Mesenchymal stem cell (in vitro differentiated cells and primary cell): ENCODE measurements around the gene ADARB2.

Experiments used
- DNase-seq: peaks from one replicate; pipeline ENCODE4 v3.0.0-alpha.2; 2013
- H2AFZ ChIP-seq: one replicate; pipeline ENCODE4 v1.6.1; 2013; ENCODE audit warnings: low read depth, mild to moderate bottlenecking, control low read depth, inconsistent platforms, low read length, moderate library complexity
- H2AK5ac ChIP-seq: 2 replicates; pipeline ENCODE4 v1.6.1; 2013; ENCODE audit warnings: low read length, moderate library complexity, mild to moderate bottlenecking, inconsistent platforms; ENCODE audit not compliant: severe bottlenecking
- H2BK120ac ChIP-seq: one replicate; pipeline ENCODE4 v1.6.1; 2013; ENCODE audit warnings: low read depth, mild to moderate bottlenecking, inconsistent platforms, low read length, moderate library complexity
- H2BK12ac ChIP-seq, 2 experiments: one replicate each; pipeline ENCODE4 v1.6.1; 2013; ENCODE audit warnings: inconsistent platforms in 2 of 2, low read length in 2 of 2, mild to moderate bottlenecking in 2 of 2, moderate library complexity in 2 of 2, control low read depth in 1 of 2
- H2BK15ac ChIP-seq: one replicate; pipeline ENCODE4 v1.6.1; 2013; ENCODE audit warnings: mild to moderate bottlenecking, low read depth, inconsistent platforms; ENCODE audit not compliant: poor library complexity, severe bottlenecking
- H2BK5ac ChIP-seq: 2 replicates; pipeline ENCODE4 v1.6.1; 2013; ENCODE audit warnings: low read depth, mild to moderate bottlenecking, low read length, control low read depth, inconsistent platforms; ENCODE audit not compliant: poor library complexity, severe bottlenecking
- H3K14ac ChIP-seq, 2 experiments: one replicate each; pipeline ENCODE4 v1.6.1; 2013; ENCODE audit warnings: inconsistent platforms in 2 of 2, low read length in 2 of 2, control low read depth in 1 of 2, mild to moderate bottlenecking in 1 of 2, moderate library complexity in 1 of 2
- H3K18ac ChIP-seq, 2 experiments: one replicate each; pipeline ENCODE4 v1.6.1; 2013; ENCODE audit warnings: inconsistent platforms in 2 of 2, low read length in 2 of 2, control low read depth in 1 of 2, low read depth in 1 of 2, mild to moderate bottlenecking in 1 of 2
- H3K23ac ChIP-seq, 2 experiments: one replicate each; pipeline ENCODE4 v1.6.1; 2013; ENCODE audit warnings: inconsistent platforms in 2 of 2, low read length in 2 of 2, mild to moderate bottlenecking in 2 of 2, moderate library complexity in 2 of 2, control low read depth in 1 of 2
- H3K27ac ChIP-seq: 2 replicates; pipeline ENCODE4 v1.5.1; 2013; ENCODE audit warnings: mild to moderate bottlenecking, moderate library complexity, low read length, control low read depth, inconsistent platforms; ENCODE audit not compliant: poor library complexity, severe bottlenecking
- H3K27me3 ChIP-seq, 2 experiments: 2 replicates each; pipeline versions ENCODE4 v1.6.1 to v1.7.0; 2013; ENCODE audit warnings: low read length in 2 of 2, mild to moderate bottlenecking in 2 of 2, moderate library complexity in 2 of 2, control low read depth in 1 of 2, inconsistent platforms in 1 of 2; ENCODE audit not compliant: control insufficient read depth in 1 of 2, insufficient read depth in 1 of 2
- H3K36me3 ChIP-seq, 2 experiments: 2 replicates each; pipeline versions ENCODE4 v1.6.1 to v1.7.0; 2013; ENCODE audit warnings: low read length in 2 of 2, control low read depth in 1 of 2, inconsistent platforms in 1 of 2, low read depth in 1 of 2, mild to moderate bottlenecking in 1 of 2; ENCODE audit not compliant: insufficient read depth in 2 of 2, control insufficient read depth in 1 of 2
- H3K4ac ChIP-seq, 2 experiments: one replicate each; pipeline ENCODE4 v1.6.1; 2013; ENCODE audit warnings: inconsistent platforms in 2 of 2, low read length in 2 of 2, mild to moderate bottlenecking in 2 of 2, moderate library complexity in 2 of 2, control low read depth in 1 of 2, low read depth in 1 of 2
- H3K4me1 ChIP-seq: 2 replicates; pipeline ENCODE4 v1.6.1; 2013; ENCODE audit warnings: low read depth, low read length, control low read depth; ENCODE audit not compliant: control insufficient read depth, insufficient read depth
- H3K4me2 ChIP-seq: 2 replicates; pipeline ENCODE4 v1.6.1; 2013; ENCODE audit warnings: low read length, mild to moderate bottlenecking, inconsistent platforms; ENCODE audit not compliant: poor library complexity, severe bottlenecking
- H3K4me3 ChIP-seq, 2 experiments: 2 replicates each; pipeline versions ENCODE4 v1.5.1 to v1.7.0; 2013; ENCODE audit warnings: low read length in 2 of 2, mild to moderate bottlenecking in 2 of 2, control low read depth in 1 of 2, low read depth in 1 of 2; ENCODE audit not compliant: insufficient read depth in 1 of 2
- H3K79me1 ChIP-seq: replicated peaks from 2 replicates; pipeline ENCODE4 v1.6.1; 2013; ENCODE audit warnings: mild to moderate bottlenecking, control low read depth, low read length, inconsistent platforms; ENCODE audit not compliant: poor library complexity, severe bottlenecking
- H3K9ac ChIP-seq: 2 replicates; pipeline ENCODE4 v1.7.0; 2013; ENCODE audit warnings: mild to moderate bottlenecking, low read length, moderate library complexity
- H3K9me3 ChIP-seq: 2 replicates; pipeline ENCODE4 v1.7.0; 2013; ENCODE audit warnings: mild to moderate bottlenecking, low read length; ENCODE audit not compliant: control insufficient read depth
- H4K8ac ChIP-seq: one replicate; pipeline ENCODE4 v1.6.1; 2013; ENCODE audit warnings: inconsistent platforms, mild to moderate bottlenecking, low read length, moderate library complexity
- H4K91ac ChIP-seq: one replicate; pipeline ENCODE4 v1.6.1; 2013; ENCODE audit warnings: mild to moderate bottlenecking, low read length, inconsistent platforms
- WGBS: methylation state at CpG from one replicate; pipeline ENCODE4 v1.1.7; 2013; ENCODE audit warnings: mixed read lengths; 5-methylcytosine and 5-hydroxymethylcytosine counted together

ADARB2 gene

DNA sequence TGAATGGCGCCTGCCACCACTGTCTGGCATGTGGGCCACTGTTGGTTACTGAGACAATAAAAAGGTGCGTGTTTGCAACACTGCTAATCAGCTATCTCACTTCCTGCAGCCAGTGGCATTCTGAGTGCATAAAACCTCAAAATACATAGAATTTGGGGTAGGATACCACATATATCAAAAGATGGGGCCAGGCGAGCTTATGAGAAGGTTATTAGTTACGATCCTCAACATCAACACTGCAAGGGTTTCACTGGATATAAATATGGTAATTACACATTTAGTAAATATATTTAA is 480.9 kb downstream of the ADARB2 start:
- Histone ChIP-seq H2BK5ac (no peak overlapping the region), H3K4me2 (no peak overlapping the region), H3K4me3 (peak overlapping the region in 1 of 2 experiments; percentile 15), H4K91ac (no peak overlapping the region), H3K9ac (no peak overlapping the region), H3K9me3 (peaks cover 3% of the 10 kb centered on the region), H2AFZ (no peak overlapping the region), H3K79me1 (no peaks in the 10 kb centered on the region), H3K18ac (no peak overlapping the region), H3K27ac (no peak overlapping the region), H3K23ac (no peak overlapping the region), H3K4ac (no peak overlapping the region), H3K27me3 (peaks cover 0 to 18% of the 10 kb centered on the region in 2 experiments), H3K36me3 (no peaks in the 10 kb centered on the region), H2BK120ac (no peak overlapping the region), H3K4me1 (peaks cover 2% of the 10 kb centered on the region), H2BK12ac (no peak overlapping the region), H3K14ac (no peak overlapping the region), H2BK15ac (no peak overlapping the region), H2AK5ac (no peak overlapping the region), H4K8ac (no peak overlapping the region)
- no peak for DNase-seq
- whole genome bisulfite sequencing = 70% methylated on average over 2 of the region's 4 CpGs

- no peak overlapping the region for H2AK5ac ChIP-seq
- H2BK15ac ChIP-seq = no peak overlapping the region
- H3K4me1 ChIP-seq = peaks cover 2% of the 10 kb centered on the region
- H2BK5ac ChIP-seq = no peak overlapping the region
- H3K23ac ChIP-seq = no peak overlapping the region
- no peak overlapping the region for H3K14ac ChIP-seq
- no peak overlapping the region for H4K8ac ChIP-seq
- no peak overlapping the region for H3K27ac ChIP-seq
- no peak overlapping the region for H2BK120ac ChIP-seq
- H3K18ac ChIP-seq = no peak overlapping the region
- H4K91ac ChIP-seq = no peak overlapping the region
- H3K4me3 ChIP-seq = peak overlapping the region in 1 of 2 experiments; percentile 15
- DNase-seq = no peak
- no peaks in the 10 kb centered on the region for H3K79me1 ChIP-seq
- H3K4ac ChIP-seq = no peak overlapping the region
- H2AFZ ChIP-seq = no peak overlapping the region
- H3K27me3 ChIP-seq = peaks cover 0 to 18% of the 10 kb centered on the region in 2 experiments
- H3K9me3 ChIP-seq = peaks cover 3% of the 10 kb centered on the region
- H3K36me3 ChIP-seq = no peaks in the 10 kb centered on the region
- no peak overlapping the region for H3K4me2 ChIP-seq
- H3K9ac ChIP-seq = no peak overlapping the region
- 78% methylated on average over 10 of the region's 10 CpGs for WGBS
- H2BK12ac ChIP-seq = no peak overlapping the region
Observed at GRCh38 chr10:1255600-1256431, 481.5 kb downstream of the ADARB2 start.

- Histone ChIP-seq H3K23ac (no peak overlapping the region), H3K4me1 (peaks cover 2% of the 10 kb centered on the region), H2BK120ac (no peak overlapping the region), H3K14ac (no peak overlapping the region), H4K91ac (no peak overlapping the region), H3K4me3 (no peak overlapping the region), H3K27ac (no peak overlapping the region), H3K79me1 (no peaks in the 10 kb centered on the region), H3K4ac (no peak overlapping the region), H4K8ac (no peak overlapping the region), H3K4me2 (no peak overlapping the region), H2BK5ac (no peak overlapping the region), H3K9ac (no peak overlapping the region), H3K9me3 (peaks cover 3% of the 10 kb centered on the region), H2BK12ac (no peak overlapping the region), H2AFZ (no peak overlapping the region), H3K18ac (no peak overlapping the region), H3K27me3 (peaks cover 0 to 18% of the 10 kb centered on the region in 2 experiments), H3K36me3 (no peaks in the 10 kb centered on the region), H2AK5ac (no peak overlapping the region), H2BK15ac (no peak overlapping the region)
- DNase-seq = no peak
- WGBS = 75% methylated on average over 9 of the region's 9 CpGs
Observed at GRCh38 chr10:1255118-1255517, 482.2 kb downstream of the ADARB2 start.

DNA sequence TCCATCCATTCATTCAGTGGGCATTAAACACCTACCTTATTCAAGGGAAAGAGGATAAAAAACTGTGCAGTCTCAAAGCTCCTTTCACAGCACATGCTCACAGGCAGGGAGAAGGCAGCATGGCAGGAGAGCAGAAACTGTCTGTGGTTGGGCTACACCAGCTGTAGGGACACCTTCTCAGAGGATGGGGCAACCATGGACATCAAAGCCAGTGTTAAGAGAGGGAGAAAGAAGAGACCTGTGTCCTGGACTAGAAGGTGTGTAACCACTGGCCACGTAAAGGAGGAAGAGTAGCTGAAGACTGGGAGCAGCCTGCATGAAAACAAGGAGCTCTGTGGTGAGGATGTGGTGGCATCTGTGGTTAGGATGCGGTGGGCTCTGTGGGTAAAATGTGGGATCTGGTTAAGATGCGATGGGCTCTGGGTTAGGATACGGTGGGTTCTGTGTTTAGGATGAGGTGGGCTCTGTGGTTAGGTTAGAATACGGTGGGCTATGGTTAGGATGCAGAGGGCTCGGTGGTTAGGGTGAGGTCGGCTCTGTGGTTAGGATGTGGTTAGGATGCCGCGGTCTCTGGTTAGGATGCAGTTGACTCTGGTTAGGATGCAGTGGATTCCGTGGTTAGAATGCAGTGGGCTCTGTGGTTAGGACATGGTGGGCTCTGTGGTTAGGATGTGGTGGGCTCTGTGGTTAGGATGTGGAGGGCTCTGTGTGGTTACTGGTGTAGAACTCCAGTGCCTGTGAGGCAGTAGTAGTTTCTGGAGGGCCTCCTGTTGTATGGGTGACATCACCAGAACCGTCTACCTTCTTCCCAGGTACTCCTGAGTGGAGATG is 483.6 kb downstream of the ADARB2 start:
- no peak overlapping the region for H3K4ac ChIP-seq
- H2BK12ac ChIP-seq = no peak overlapping the region
- H3K9ac ChIP-seq = no peak overlapping the region
- no peak overlapping the region for H3K14ac ChIP-seq
- H3K27ac ChIP-seq = no peak overlapping the region
- no peaks in the 10 kb centered on the region for H3K79me1 ChIP-seq
- no peak overlapping the region for H2BK15ac ChIP-seq
- no peaks in the 10 kb centered on the region for H3K36me3 ChIP-seq
- H3K18ac ChIP-seq = no peak overlapping the region
- H3K27me3 ChIP-seq = peaks cover 0 to 18% of the 10 kb centered on the region in 2 experiments
- no peak overlapping the region for H3K23ac ChIP-seq
- H3K9me3 ChIP-seq = peaks cover 3% of the 10 kb centered on the region
- H2AK5ac ChIP-seq = no peak overlapping the region
- DNase-seq = no peak
- H2AFZ ChIP-seq = no peak overlapping the region
- no peak overlapping the region for H2BK120ac ChIP-seq
- no peak overlapping the region for H4K8ac ChIP-seq
- H3K4me3 ChIP-seq = no peak overlapping the region
- WGBS = 82% methylated on average over 11 of the region's 11 CpGs
- H4K91ac ChIP-seq = no peak overlapping the region
- H3K4me2 ChIP-seq = no peak overlapping the region
- H2BK5ac ChIP-seq = no peak overlapping the region
- peaks cover 2% of the 10 kb centered on the region for H3K4me1 ChIP-seq
